ENCODE results near the gene IDH3G. TPM values are rescaled to one million over a fixed set of nuclear protein-coding genes. Genes with fewer than 3 reads are reported as not detected.

IDH3G gene
- total RNA-seq, 1 experiment from 2014 or later = 43.2 TPM

- peak; percentile 39 for DNase-seq
- H3K9me3 Mint-ChIP-seq = peaks cover 34 to 70% of the 10 kb centered on the region in 2 experiments
- no peaks in the 10 kb centered on the region for H3K27me3 ChIP-seq (ENCODE audit: insufficient read depth, low read length)
- H3K56ac ChIP-seq (ENCODE audit: insufficient read length, low read depth, low read length) = no peak overlapping the region
- H4K91ac ChIP-seq (ENCODE audit: insufficient read length, low read depth, low read length) = no peak overlapping the region
- H3K4me2 ChIP-seq (ENCODE audit: insufficient read depth, insufficient read length, low read length) = no peak overlapping the region
- H3K79me1 ChIP-seq (ENCODE audit: insufficient read depth, low read depth, low read length, poor library complexity, severe bottlenecking) = no peaks in the 10 kb centered on the region
- no peak overlapping the region for H3T11ph ChIP-seq (ENCODE audit: low read length)
- TF ChIP-seq, protein P1, sequence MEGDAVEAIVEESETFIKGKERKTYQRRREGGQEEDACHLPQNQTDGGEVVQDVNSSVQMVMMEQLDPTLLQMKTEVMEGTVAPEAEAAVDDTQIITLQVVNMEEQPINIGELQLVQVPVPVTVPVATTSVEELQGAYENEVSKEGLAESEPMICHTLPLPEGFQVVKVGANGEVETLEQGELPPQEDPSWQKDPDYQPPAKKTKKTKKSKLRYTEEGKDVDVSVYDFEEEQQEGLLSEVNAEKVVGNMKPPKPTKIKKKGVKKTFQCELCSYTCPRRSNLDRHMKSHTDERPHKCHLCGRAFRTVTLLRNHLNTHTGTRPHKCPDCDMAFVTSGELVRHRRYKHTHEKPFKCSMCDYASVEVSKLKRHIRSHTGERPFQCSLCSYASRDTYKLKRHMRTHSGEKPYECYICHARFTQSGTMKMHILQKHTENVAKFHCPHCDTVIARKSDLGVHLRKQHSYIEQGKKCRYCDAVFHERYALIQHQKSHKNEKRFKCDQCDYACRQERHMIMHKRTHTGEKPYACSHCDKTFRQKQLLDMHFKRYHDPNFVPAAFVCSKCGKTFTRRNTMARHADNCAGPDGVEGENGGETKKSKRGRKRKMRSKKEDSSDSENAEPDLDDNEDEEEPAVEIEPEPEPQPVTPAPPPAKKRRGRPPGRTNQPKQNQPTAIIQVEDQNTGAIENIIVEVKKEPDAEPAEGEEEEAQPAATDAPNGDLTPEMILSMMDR (conservative IDR thresholded peaks at IDR 0.05) = no peak
- no peak overlapping the region for H3K4ac ChIP-seq (ENCODE audit: low read depth, low read length)
- H3K79me2 ChIP-seq (ENCODE audit: insufficient read depth, low read length) = no peaks in the 10 kb centered on the region
- no peaks in the 10 kb centered on the region for H4K20me1 ChIP-seq (ENCODE audit: control insufficient read depth, insufficient read depth, insufficient read length)
- H3K23me2 ChIP-seq (ENCODE audit: insufficient read length, low read depth, low read length, poor library complexity, severe bottlenecking) = no peaks in the 10 kb centered on the region
- no peak overlapping the region for H2AK5ac ChIP-seq (ENCODE audit: insufficient read length, low read length)
- H2BK20ac ChIP-seq (ENCODE audit: low read depth, low read length, poor library complexity, severe bottlenecking) = no peak overlapping the region
- H3K36me3 Mint-ChIP-seq (ENCODE audit: insufficient read depth in 1 of 3, low read depth in 3 of 3) = peaks cover 0 to 3% (median 0%) of the 10 kb centered on the region in 3 experiments; a peak in 3 of 7 replicates
- H3K4me1 Mint-ChIP-seq = peaks cover 4 to 6% of the 10 kb centered on the region in 2 experiments; a peak in 3 of 4 replicates
- no peak overlapping the region for H2BK15ac ChIP-seq (ENCODE audit: low read depth, low read length)
- no peak overlapping the region for H2BK120ac ChIP-seq (ENCODE audit: low read depth, low read length, poor library complexity, severe bottlenecking)
- H2BK5ac ChIP-seq (ENCODE audit: insufficient read length, low read length) = no peak overlapping the region
- no peak overlapping the region for H2BK12ac ChIP-seq (ENCODE audit: insufficient read length, low read depth, low read length)
- H2AFZ ChIP-seq (ENCODE audit: low read length) = no peak overlapping the region
- H3K9me3 ChIP-seq (ENCODE audit: control insufficient read depth, low read depth, low read length) = no peaks in the 10 kb centered on the region
- no CpG with 5 or more reads among the region's 56 CpGs for WGBS (ENCODE audit: extremely low coverage, insufficient read length, low lambda C conversion rate)
- no peak overlapping the region for H4K5ac ChIP-seq (ENCODE audit: insufficient read length, low read depth, low read length)
- no peak overlapping the region for H3K27ac ChIP-seq (ENCODE audit: insufficient read length, low read depth, low read length)
- no peak overlapping the region for H3K4me3 Mint-ChIP-seq
- H3K9ac ChIP-seq (ENCODE audit: extremely low read depth, insufficient read length, low read length) = no peak overlapping the region
- H3K14ac ChIP-seq (ENCODE audit: insufficient read depth, low read length) = no peak overlapping the region
- H3K4me1 ChIP-seq (ENCODE audit: insufficient read depth, low read length) = no peaks in the 10 kb centered on the region
- H3K23ac ChIP-seq (ENCODE audit: insufficient read length, low read depth, low read length) = no peak overlapping the region
- no peak overlapping the region for H3K18ac ChIP-seq (ENCODE audit: insufficient read length, low read depth, low read length)
- peaks cover 10% of the 10 kb centered on the region for H3K27me3 Mint-ChIP-seq (ENCODE audit: low read depth)
- H3K27ac Mint-ChIP-seq = peak overlapping the region in 1 of 3 experiments; percentile 28; a peak in 1 of 7 replicates
- no peak overlapping the region for H4K8ac ChIP-seq (replicated peaks; ENCODE audit: insufficient read length, low read depth, low read length)
Measured at GRCh38 chrX:153766871-153767673, 27.1 kb downstream of the IDH3G start.

Data from H9 (cell line).